Mesothelial cell of epicardium (in vitro differentiated cells): ENCODE results near the gene MARCHF3. TPM values are rescaled to one million over a fixed set of nuclear protein-coding genes. Genes with fewer than 3 reads are reported as not detected.

Source experiments
- total RNA-seq: library from RNA; stranded (reverse); gene quantifications from 3 replicates; pipeline ENCODE4 v1.2.1, GENCODE V29; 2021

The MARCHF3 gene
- total RNA-seq, 1 donor from 2014 or later: 9.4 TPM

Other genes with a start within 250 kb of the MARCHF3 start
- 2.0 to 2.3 TPM (median 2.2 TPM) in 3 replicates for gene C5orf63, start 42.9 kb upstream of the MARCHF3 start, total RNA-seq